HEK293T (cell line): ENCODE data around the gene SHOX.

ENCODE experiments used
- BHLHE40 ChIP-seq: fragments of 450-650 bp; IDR thresholded peaks from 2 replicates; pipeline ENCODE4 v1.6.1; 2016; ENCODE audit warnings: mild to moderate bottlenecking, moderate library complexity, borderline replicate concordance
- FOXA1 ChIP-seq: fragments of 450-650 bp; IDR thresholded peaks from 2 replicates; pipeline ENCODE4 v1.6.1; 2016; ENCODE audit warnings: mild to moderate bottlenecking
- FOXM1 ChIP-seq: fragments of 450-650 bp; IDR thresholded peaks from 2 replicates; pipeline ENCODE4 v1.6.1; 2017; ENCODE audit warnings: mild to moderate bottlenecking, borderline replicate concordance
- SP1 ChIP-seq: fragments of 450-650 bp; IDR thresholded peaks from 2 replicates; pipeline ENCODE4 v1.6.1; 2017
- SUZ12 ChIP-seq: fragments of 450-650 bp; IDR thresholded peaks from 2 replicates; pipeline ENCODE4 v1.6.1; 2016; ENCODE audit warnings: mild to moderate bottlenecking
- TARDBP ChIP-seq: fragments of 450-650 bp; IDR thresholded peaks from 2 replicates; pipeline ENCODE4 v1.6.1; 2016
- ZNF384 ChIP-seq: fragments of 450-650 bp; IDR thresholded peaks from 2 replicates; pipeline ENCODE4 v1.6.1; 2016

- TF ChIP-seq FOXM1, result no peak
- TF ChIP-seq BHLHE40, result no peak
- no peak for TF ChIP-seq FOXA1
- TF ChIP-seq SUZ12, result no peak
- no peak for TF ChIP-seq TARDBP
- no peak for TF ChIP-seq ZNF384
- no peak for TF ChIP-seq SP1
These were observed 12.7 kb upstream of the SHOX start for GRCh38 chrX:617891-618290.
